GM19193 (cell line): Measurements from ENCODE around the gene SLC9A7.

ENCODE experiments used
- POLR2A ChIP-seq: IDR thresholded peaks from 4 replicates; pipeline ENCODE4 v1.6.1; 2011; ENCODE audit not compliant: insufficient read depth, insufficient read length; ENCODE audit errors: extremely low read depth

SLC9A7 gene

DNA sequence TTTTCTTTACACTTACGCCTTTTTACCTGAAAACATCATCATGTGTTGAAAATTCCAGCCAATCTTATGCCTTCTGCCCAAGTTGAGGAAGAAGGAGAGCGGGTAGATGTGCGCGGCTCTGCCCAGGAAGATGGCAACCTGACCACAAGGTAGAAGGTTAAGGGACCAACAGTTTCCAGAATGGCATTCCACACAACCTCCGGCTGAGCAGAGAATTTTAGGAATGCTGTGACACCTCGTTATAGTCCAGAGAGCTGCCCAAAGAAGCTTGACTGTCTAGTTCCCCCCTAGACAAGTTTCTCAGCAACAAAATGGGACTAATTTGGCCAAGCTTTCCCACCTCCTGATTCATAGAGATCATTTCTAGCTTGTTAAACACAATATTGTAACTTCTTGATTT lies 110.3 kb downstream of the SLC9A7 start:
- TF ChIP-seq POLR2A: no peak

DNA sequence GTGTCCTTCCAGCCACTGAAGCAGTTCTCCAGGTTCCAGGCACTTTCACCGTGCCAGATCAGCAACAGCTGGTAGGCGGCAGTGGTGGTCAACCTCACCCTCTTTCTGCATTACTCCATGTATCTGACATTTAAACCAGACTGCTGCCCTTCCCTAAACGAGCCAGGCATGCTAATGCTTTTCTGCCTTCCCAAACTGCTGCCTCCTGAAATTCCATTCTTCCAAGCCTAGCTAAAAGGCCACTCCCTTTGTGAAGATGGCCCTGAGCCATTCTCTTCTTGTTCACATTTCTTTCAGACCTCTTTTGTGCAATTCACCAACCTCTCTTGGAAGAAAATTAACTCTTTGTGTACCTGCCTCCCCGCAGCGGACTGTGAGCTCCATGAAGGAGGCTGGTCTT lies 111.7 kb downstream of the SLC9A7 start:
- TF ChIP-seq POLR2A: no peak

GRCh38 chrX:46645614-46646013 lies 113.3 kb downstream of the SLC9A7 start:
- TF ChIP-seq POLR2A: no peak

DNA sequence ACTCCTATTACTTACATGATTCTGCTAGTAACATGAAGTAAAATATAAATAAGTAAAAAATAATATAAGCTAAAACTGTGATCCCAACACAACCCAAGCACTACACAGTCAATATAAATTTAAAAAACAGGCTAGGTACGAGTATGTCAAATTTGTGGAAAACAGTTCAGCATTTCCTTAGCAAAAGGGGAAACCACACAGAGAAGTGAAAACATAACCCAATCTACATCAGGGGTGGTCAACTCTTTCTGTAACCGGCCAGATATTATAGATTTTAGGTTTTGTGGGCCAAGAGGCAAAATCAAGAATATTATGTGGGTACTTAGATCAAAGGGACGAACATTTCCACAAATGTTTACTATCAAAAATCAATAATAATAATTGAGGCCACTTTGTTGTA lies 115.3 kb downstream of the SLC9A7 start:
- no peak for TF ChIP-seq POLR2A

DNA sequence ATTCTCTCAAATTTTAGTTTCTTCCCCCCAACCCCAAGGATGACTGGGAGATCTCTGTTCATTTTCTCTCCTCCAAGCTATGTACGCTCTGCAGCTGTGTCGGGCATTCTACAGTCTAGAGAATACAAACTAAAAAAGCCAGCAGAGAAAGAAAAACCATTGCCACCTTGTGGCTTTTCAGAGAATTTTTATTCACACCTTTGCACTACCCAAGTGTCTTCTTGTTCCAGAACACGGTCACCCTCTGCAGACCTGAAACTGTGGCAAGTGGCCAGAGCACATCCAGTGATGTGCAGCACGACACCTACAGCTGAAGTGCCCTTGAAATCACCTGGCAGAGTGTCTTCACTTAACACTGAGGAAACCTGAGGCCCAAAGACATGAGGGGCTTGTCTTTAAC lies 116.8 kb downstream of the SLC9A7 start:
- no peak for TF ChIP-seq POLR2A

DNA sequence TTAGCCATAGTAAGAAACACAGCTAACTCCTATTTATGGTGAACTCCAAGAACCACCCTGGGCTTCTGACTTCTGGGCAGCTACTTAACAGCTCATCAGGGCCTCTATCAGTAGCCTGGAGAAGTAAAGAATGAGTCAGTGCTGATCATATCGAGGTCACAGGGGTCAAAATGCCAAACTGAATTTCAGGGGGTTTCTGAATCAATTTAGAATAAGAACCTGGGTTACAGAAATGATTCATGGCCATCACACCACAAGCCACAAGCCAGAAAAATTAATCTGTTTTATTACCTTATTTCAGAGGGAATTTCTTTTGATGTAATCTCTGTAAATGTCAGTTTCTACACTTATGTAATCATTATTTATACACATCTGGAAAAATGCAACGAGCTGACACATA lies 121.0 kb downstream of the SLC9A7 start:
- TF ChIP-seq POLR2A: no peak

DNA sequence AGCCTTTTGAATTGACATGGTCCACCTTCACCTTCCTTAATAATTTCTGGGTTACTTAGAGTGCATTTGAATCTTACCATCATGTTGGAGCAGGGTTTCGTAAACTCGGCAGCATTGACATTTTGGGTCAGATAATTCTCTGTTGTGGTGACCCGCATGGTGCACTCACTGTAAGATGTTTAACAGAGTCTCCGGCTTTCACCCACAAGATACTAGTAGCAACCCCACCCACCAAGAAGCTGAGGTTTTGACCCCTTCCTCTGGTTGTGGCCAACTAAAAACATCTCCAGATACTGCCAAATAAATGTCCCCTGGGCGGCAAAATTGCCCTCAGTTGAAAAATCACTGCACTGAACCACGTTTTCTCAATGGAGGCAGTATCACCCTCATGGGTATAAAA lies 122.7 kb downstream of the SLC9A7 start:
- TF ChIP-seq POLR2A: no peak

GRCh38 chrX:46635186-46635585 lies 123.7 kb downstream of the SLC9A7 start:
- TF ChIP-seq POLR2A: no peak

GRCh38 chrX:46634577-46634976 lies 124.3 kb downstream of the SLC9A7 start:
- no peak for TF ChIP-seq POLR2A

DNA sequence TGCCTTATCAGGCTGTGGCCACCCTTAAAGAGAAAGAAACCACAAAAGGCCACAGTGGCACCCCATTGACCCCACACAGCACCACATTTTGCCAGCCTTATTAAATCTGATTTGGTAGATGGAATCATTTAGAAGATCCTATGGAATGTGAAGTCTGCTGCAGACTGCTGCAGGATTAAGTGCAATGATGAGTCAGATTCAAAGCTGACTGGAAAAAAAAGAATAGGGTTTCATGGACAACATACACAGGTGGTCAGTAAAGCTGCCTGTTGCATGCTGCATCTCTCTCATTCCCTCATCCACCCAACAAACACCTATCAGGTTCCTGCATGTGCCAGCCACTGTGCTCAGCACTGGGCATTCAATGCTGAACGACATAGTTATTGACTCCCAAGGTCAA lies 128.8 kb downstream of the SLC9A7 start:
- no peak for TF ChIP-seq POLR2A

GRCh38 chrX:46628460-46629371 lies 130.2 kb downstream of the SLC9A7 start:
- no peak for TF ChIP-seq POLR2A

DNA sequence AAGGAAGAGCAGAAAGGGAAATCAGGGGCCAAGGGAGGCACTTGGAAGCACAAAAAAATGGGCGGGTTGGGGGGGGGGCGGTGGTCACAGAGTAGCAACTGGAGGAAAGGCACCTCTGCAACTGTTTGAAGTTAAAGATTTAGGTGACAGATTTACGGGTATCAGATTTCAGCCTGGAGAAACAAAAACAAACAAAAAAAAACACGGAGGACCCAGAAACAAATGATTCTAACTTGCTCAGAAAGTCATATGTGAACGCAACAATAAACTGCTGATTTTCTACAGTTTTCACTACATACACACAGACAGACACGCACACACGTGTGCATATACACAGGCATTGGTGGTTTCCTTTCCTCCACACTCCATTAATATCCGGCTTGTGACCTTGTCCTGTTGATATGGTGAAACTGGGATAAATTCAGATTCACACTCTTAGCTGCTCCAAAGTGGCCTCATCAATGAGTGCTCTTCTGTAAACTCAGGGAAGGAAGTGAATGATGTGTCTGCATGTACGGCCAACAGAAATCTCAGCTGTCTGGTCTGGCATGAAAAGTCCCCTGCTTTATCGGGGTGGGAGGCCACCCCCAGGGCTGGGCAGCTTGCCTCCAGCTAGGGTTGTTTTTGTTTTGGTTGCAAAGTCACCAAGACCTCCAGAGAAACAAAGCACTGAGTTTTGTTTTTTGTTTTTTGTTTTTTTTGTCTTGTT lies 131.1 kb downstream of the SLC9A7 start:
- no peak for TF ChIP-seq POLR2A

DNA sequence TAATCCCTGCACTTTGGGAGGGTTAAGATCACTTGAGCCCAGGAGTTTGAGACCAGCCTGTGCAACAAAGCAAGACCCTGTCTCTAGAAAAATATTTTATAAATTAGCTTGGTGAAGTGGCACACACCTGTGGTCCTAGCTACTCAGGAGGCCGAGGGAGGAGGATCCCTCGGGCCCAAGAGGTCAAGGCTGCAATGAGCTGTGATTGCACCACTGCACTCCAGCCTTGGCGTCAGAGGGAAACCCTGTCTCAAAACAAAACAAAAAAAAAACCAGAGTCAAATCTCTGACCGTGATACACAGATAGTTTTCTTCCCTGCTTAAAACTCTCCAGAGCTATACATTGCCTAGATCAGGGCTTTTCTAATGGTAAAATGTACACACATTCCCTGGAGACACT lies 131.9 kb downstream of the SLC9A7 start:
- TF ChIP-seq POLR2A: no peak

DNA sequence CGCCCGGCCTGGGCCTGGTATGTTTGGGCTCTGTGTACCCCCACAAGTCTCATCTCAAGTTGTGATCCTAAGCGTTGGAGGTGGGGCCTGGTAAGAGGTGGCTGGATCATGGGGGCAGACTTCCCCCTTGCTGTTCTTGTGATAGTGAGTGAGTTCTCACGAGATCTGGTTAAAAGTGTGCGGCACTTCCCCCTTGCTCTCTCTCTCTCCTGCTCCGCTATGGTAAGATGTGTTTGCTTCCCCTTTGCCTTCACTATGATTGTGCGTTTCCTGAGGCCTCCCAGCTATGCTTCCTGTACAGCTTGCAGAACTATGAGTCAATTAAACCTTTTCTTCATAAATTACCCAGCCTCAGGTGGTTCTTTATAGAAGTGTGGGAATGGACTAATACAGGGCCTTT lies 132.4 kb downstream of the SLC9A7 start:
- no peak for TF ChIP-seq POLR2A

DNA sequence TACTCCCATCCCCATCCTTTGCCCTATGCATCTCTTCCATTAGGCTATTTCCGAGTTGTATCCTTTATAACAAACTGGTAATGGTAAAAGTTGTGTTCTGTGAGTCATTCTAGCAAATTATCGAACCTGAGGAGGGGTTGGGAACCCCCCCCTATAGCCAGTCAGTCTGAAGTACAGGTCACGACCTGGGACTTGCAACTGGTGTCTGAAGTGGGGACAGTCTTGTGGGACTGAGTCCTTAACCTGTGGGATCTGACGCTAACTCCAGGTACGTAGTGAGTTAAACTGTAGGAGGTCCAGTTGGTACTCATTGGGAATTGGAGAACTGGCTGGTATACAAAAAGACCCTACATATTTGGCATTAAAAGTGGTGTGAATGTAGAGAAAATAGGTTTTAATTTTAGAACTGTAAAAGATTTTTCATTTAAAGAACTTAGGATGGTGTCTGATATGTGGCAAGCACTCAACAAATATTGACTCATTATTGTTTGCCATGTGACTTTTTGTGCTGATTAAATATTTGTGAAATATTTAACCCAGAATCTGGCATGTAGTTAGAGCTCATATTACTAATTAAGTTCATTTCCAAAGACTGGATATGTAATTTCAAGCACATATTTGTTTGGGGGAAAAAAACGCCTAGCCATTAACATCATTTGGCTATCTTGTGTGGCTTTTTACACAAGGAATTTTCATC lies 134.7 kb downstream of the SLC9A7 start:
- TF ChIP-seq POLR2A: no peak

GRCh38 chrX:46621572-46621971 lies 137.3 kb downstream of the SLC9A7 start:
- no peak for TF ChIP-seq POLR2A

- no peak for TF ChIP-seq POLR2A
These were observed 138.4 kb downstream of the SLC9A7 start for GRCh38 chrX:46620505-46620904.

GRCh38 chrX:46618947-46619346 lies 140.0 kb downstream of the SLC9A7 start:
- TF ChIP-seq POLR2A: no peak
